Osteocyte (in vitro differentiated cells): ENCODE data around the gene ANO6. TPM values are rescaled to one million over a fixed set of nuclear protein-coding genes. Genes with fewer than 3 reads are reported as not detected.
"Not testable (repeated sequence)": the region's sequence is repeated elsewhere in the genome, so short reads cannot be mapped to it uniquely, and the experiment has no call there.

Source experiments
- DNase-seq: peaks from one replicate; pipeline ENCODE4 v3.0.0; 2021; ENCODE audit warnings: mixed read lengths; ENCODE audit not compliant: unreplicated experiment; ENCODE audit errors: extremely low spot score
- H3K27ac Mint-ChIP-seq: one replicate; pipeline ENCODE4 v1.8.0; 2021; ENCODE audit warnings: mild to moderate bottlenecking, mixed read lengths; ENCODE audit not compliant: unreplicated experiment
- H3K27me3 Mint-ChIP-seq: one replicate; pipeline ENCODE4 v1.8.0; 2021; ENCODE audit warnings: mixed read lengths; ENCODE audit not compliant: unreplicated experiment
- H3K36me3 Mint-ChIP-seq: one replicate; pipeline ENCODE4 v1.8.0; 2021; ENCODE audit warnings: mixed read lengths; ENCODE audit not compliant: unreplicated experiment
- H3K4me1 Mint-ChIP-seq: one replicate; pipeline ENCODE4 v1.8.0; 2021; ENCODE audit warnings: mixed read lengths; ENCODE audit not compliant: unreplicated experiment
- H3K4me3 Mint-ChIP-seq: one replicate; pipeline ENCODE4 v1.8.0; 2021; ENCODE audit warnings: mild to moderate bottlenecking, moderate library complexity, mixed read lengths; ENCODE audit not compliant: unreplicated experiment
- H3K9me3 Mint-ChIP-seq: one replicate; pipeline ENCODE4 v1.8.0; 2021; ENCODE audit warnings: mixed read lengths; ENCODE audit not compliant: unreplicated experiment
- CTCF ChIP-seq: fragments of 200-600 bp; sonication (generic); IDR thresholded peaks from 2 replicates; pipeline ENCODE4 v1.5.0; 2021; ENCODE audit warnings: antibody characterized with exemption, mild to moderate bottlenecking, moderate library complexity
- total RNA-seq: library from RNA; stranded (reverse); gene quantifications from 2 replicates; pipeline ENCODE4 v1.2.1, GENCODE V29; 2021

The ANO6 gene
- total RNA-seq, 1 donor from 2014 or later: 65.5 TPM

- no peaks in the 10 kb centered on the region for H3K27me3 Mint-ChIP-seq
- no peak for TF ChIP-seq CTCF
- no peak for DNase-seq
- no peak overlapping the region for H3K4me3 Mint-ChIP-seq
- no peaks in the 10 kb centered on the region for H3K4me1 Mint-ChIP-seq
- peaks cover 14% of the 10 kb centered on the region for H3K36me3 Mint-ChIP-seq
- no peaks in the 10 kb centered on the region for H3K9me3 Mint-ChIP-seq
- no peak overlapping the region for H3K27ac Mint-ChIP-seq
Observed at GRCh38 chr12:45309836-45310626, 94.1 kb downstream of the ANO6 start.

DNA sequence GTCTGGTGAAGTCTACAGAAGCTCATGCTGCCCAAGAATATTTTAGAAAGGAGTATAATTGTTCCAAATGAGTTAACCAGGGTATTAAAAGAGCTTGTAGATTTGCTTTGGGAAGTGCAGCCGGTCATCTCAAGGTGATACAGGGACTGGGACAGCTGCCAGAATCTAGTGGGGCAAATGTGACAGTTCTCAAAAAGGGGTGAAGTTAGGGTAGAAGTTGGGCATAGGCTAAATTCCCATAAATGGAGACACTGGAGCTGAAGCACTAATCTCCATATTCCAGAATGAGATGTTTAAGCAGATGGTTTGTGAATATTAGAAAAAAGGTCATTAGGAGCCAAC is 94.7 kb downstream of the ANO6 start:
- Mint-ChIP-seq H3K9me3 (no peaks in the 10 kb centered on the region), H3K27ac (no peak overlapping the region), H3K4me3 (no peak overlapping the region), H3K36me3 (peaks cover 15% of the 10 kb centered on the region), H3K4me1 (no peaks in the 10 kb centered on the region), H3K27me3 (no peaks in the 10 kb centered on the region)
- TF ChIP-seq CTCF: no peak
- no peak for DNase-seq

DNA sequence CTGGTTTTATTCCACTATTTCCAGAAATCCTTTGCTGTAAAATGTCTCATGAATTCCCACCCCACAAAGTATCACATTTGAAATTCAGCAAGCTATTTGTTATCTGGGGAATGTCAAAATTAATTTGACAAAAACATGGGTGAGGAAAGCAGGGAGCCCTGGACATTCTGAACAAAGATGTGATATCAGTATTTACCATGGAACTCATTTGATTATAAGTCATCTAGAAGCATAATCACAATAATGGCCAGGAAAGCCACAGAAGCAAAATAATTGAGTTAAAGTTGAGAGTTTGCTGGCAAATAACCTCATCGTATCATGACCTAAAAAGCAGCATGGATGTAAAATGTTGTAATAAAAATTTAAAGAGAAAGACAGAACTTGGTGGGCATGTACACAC is 96.1 kb downstream of the ANO6 start:
- Mint-ChIP-seq H3K36me3 (peaks cover 18% of the 10 kb centered on the region), H3K9me3 (no peaks in the 10 kb centered on the region), H3K4me3 (no peak overlapping the region), H3K27me3 (no peaks in the 10 kb centered on the region), H3K4me1 (no peaks in the 10 kb centered on the region), H3K27ac (no peak overlapping the region)
- no peak for TF ChIP-seq CTCF
- DNase-seq: no peak

- Mint-ChIP-seq H3K4me1 (no peaks in the 10 kb centered on the region), H3K36me3 (peaks cover 19% of the 10 kb centered on the region), H3K4me3 (no peak overlapping the region)
Observed at GRCh38 chr12:45314770-45315169, 98.9 kb downstream of the ANO6 start.

DNA sequence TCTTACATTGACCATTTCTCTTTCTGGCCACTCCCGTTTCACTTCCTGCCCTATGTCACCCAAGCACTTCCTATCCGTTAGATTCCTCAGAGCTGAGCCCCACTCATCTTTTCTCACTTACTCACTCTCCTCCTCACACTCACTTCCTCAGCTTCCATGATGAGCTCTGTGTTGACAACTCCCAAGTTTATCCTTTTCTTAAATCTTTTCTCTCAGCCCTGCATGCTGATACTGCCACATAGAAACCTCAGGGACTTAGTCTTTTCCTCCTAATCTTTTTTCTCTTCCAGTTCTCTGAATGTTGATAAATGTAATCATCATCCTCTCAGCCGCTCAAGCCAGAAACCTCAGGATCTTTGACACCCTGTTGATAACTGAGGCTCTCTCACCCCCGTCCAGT is 99.6 kb downstream of the ANO6 start:
- Mint-ChIP-seq H3K27ac (no peak overlapping the region), H3K9me3 (no peaks in the 10 kb centered on the region), H3K4me1 (no peaks in the 10 kb centered on the region), H3K27me3 (no peaks in the 10 kb centered on the region), H3K36me3 (peaks cover 22% of the 10 kb centered on the region), H3K4me3 (no peak overlapping the region)
- TF ChIP-seq CTCF: no peak
- DNase-seq: no peak

More at GRCh38 chr12:45314770-45315169, 98.9 kb downstream of the ANO6 start:
- DNase-seq: no peak
- no peaks in the 10 kb centered on the region for H3K27me3 Mint-ChIP-seq
- TF ChIP-seq CTCF: no peak
- no peaks in the 10 kb centered on the region for H3K9me3 Mint-ChIP-seq
- H3K27ac Mint-ChIP-seq: no peak overlapping the region

GRCh38 chr12:45317261-45317660 is 101.4 kb downstream of the ANO6 start:
- not testable (repeated sequence) for H3K9me3 Mint-ChIP-seq, H3K4me1 Mint-ChIP-seq, H3K27me3 Mint-ChIP-seq, H3K27ac Mint-ChIP-seq, DNase-seq, H3K4me3 Mint-ChIP-seq
- peaks cover 23% of the 10 kb centered on the region for H3K36me3 Mint-ChIP-seq
